ENCODE results near the gene CCDC134. TPM values are rescaled to one million over a fixed set of nuclear protein-coding genes. Genes with fewer than 3 reads are reported as not detected.

The CCDC134 gene
- total RNA-seq, 1 experiment from 2014 or later, result 16.7 TPM

- DNase-seq (ENCODE audit: low read depth, low spot score) (no peak), ATAC-seq (no peak)
- no peaks in the 10 kb centered on the region for H3K9me3 ChIP-seq (ENCODE audit: control insufficient read depth, insufficient read depth, low read depth, low read length)
- H3K27me3 ChIP-seq (ENCODE audit: control insufficient read depth, insufficient read depth, low read length), result no peaks in the 10 kb centered on the region
- intact Hi-C loops (cut with micrococcal nuclease; ENCODE audit: unreplicated experiment) (no loop called here), in situ Hi-C loops (cut with HindIII; ENCODE audit: low pct_unique_long_range_greater_than_20kb, low sequenced_read_pairs) (no loop called here)
- no peaks in the 10 kb centered on the region for H3K36me3 ChIP-seq (ENCODE audit: control insufficient read depth, insufficient read depth, low read length)
- CTCF ChIA-PET, result interaction anchor here (0.5 to 0.6 kb wide), 2 partner anchors 26 to 613 kb away, joined by 4 to 15 read pairs; no protein-coding TSS in a partner anchor
- TF ChIP-seq TCF7L2 (IDR thresholded peaks at IDR 0.05; ENCODE audit: low read depth, low read length), result no peak
- H3K4me1 ChIP-seq (ENCODE audit: control insufficient read depth, insufficient read depth, low read length), result peaks cover 5% of the 10 kb centered on the region
- POLR2A ChIA-PET, result interaction anchor here (0.6 kb wide), 1 partner anchor 11 kb away, joined by 15 read pairs; no protein-coding TSS in a partner anchor
- H3K27ac ChIP-seq (ENCODE audit: low read length), result no peak overlapping the region
- BruUV-seq (replicated peaks), result no TSS peak
- H3K4me3 ChIP-seq (ENCODE audit: low read depth in 2 of 2, low read length in 2 of 2), result no peak overlapping the region
These were observed 26.2 kb downstream of the CCDC134 start for GRCh38 chr22:41826430-41827383.

- Histone ChIP-seq H3K4me1 (ENCODE audit: control insufficient read depth, insufficient read depth, low read length) (peaks cover 11% of the 10 kb centered on the region), H3K27ac (ENCODE audit: low read length) (no peak overlapping the region), H3K4me3 (ENCODE audit: low read depth in 2 of 2, low read length in 2 of 2) (no peak overlapping the region), H3K27me3 (ENCODE audit: control insufficient read depth, insufficient read depth, low read length) (no peaks in the 10 kb centered on the region), H3K36me3 (ENCODE audit: control insufficient read depth, insufficient read depth, low read length) (no peaks in the 10 kb centered on the region), H3K9me3 (ENCODE audit: control insufficient read depth, insufficient read depth, low read depth, low read length) (no peaks in the 10 kb centered on the region)
- in situ Hi-C loops (cut with HindIII; ENCODE audit: low pct_unique_long_range_greater_than_20kb, low sequenced_read_pairs), result no loop called here
- intact Hi-C loops (cut with micrococcal nuclease; ENCODE audit: unreplicated experiment), result no loop called here
- CTCF ChIA-PET, result no interaction called here
- TF ChIP-seq SIN3A (IDR thresholded peaks at IDR 0.05; ENCODE audit: borderline replicate concordance, insufficient read depth, low read depth, low read length), result no peak
- no peak for TF ChIP-seq TCF7L2 (IDR thresholded peaks at IDR 0.05; ENCODE audit: low read depth, low read length)
- TF ChIP-seq CTCF (IDR thresholded peaks at IDR 0.05), result no peak
- POLR2A ChIA-PET, result no interaction called here
- ATAC-seq (no peak), DNase-seq (ENCODE audit: low read depth, low spot score) (no peak)
- no TSS peak for BruUV-seq (replicated peaks)
These were observed 27.2 kb downstream of the CCDC134 start for GRCh38 chr22:41827671-41828070.

GRCh38 chr22:41828516-41828915, 28.0 kb downstream of the CCDC134 start:
- DNase-seq (ENCODE audit: low read depth, low spot score) (no peak), ATAC-seq (no peak)
- TF ChIP-seq CTCF (IDR thresholded peaks at IDR 0.05) (no peak), TCF7L2 (IDR thresholded peaks at IDR 0.05; ENCODE audit: low read depth, low read length) (no peak), SIN3A (IDR thresholded peaks at IDR 0.05; ENCODE audit: borderline replicate concordance, insufficient read depth, low read depth, low read length) (no peak), REST (IDR thresholded peaks at IDR 0.05; ENCODE audit: insufficient read depth in 1 of 2, low read depth in 2 of 2, low read length in 1 of 2) (no peak), POLR2AphosphoS5 (IDR thresholded peaks at IDR 0.05; ENCODE audit: low read depth, low read length) (no peak)
- no TSS peak for BruUV-seq (replicated peaks)
- Histone ChIP-seq H3K4me3 (ENCODE audit: low read depth in 2 of 2, low read length in 2 of 2) (no peak overlapping the region), H3K9me3 (ENCODE audit: control insufficient read depth, insufficient read depth, low read depth, low read length) (no peaks in the 10 kb centered on the region), H3K27me3 (ENCODE audit: control insufficient read depth, insufficient read depth, low read length) (no peaks in the 10 kb centered on the region), H3K4me1 (ENCODE audit: control insufficient read depth, insufficient read depth, low read length) (peaks cover 11% of the 10 kb centered on the region), H3K36me3 (ENCODE audit: control insufficient read depth, insufficient read depth, low read length) (peaks cover 2% of the 10 kb centered on the region; the same call in 1 of the 2 replicates), H3K27ac (ENCODE audit: low read length) (no peak overlapping the region)
- intact Hi-C loops (cut with micrococcal nuclease; ENCODE audit: unreplicated experiment) (no loop called here), in situ Hi-C loops (cut with HindIII; ENCODE audit: low pct_unique_long_range_greater_than_20kb, low sequenced_read_pairs) (no loop called here)
- POLR2A ChIA-PET, result interaction anchor here (0.5 kb wide), 1 partner anchor 86 kb away, joined by 8 read pairs; no protein-coding TSS in a partner anchor
- CTCF ChIA-PET, result no interaction called here
